ENCODE data around the gene JUP.
A peak's percentile ranks its signal among the peaks of the same experiment; 100 is the strongest.

JUP gene

DNA sequence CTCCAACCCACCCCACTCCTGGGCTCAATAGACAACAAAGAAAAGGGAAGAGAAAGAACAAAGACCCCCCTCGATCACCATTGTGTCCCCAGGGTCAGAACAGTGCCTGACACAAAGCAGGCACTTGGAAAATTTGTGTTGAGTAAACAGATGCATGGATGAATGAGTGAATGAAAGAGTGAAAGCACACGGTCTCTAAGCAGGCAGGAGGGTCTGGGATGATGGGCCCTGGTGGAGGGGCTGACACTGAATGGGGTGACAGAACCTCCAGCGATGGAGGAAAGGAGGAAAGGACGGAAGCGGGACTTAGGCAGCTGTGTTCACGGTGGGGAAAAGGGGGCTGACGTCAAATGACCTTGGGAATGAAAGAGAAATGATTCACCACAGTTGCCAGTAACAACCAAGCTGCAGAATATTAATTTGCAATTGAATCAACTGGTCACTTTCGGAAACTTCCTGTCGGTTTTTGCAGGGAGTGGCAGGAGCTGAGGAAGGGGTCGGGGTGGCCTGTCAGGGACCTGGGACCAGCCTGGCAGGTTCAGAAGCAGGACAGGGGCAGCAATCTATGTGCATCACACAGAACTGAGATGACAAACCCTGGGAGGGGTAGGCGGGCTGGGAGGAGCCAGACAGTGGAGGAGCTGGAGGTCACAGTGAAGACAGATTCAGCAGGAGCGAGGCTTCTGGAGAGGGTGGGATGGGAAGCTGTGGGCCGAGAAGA, 81.1 kb downstream of the JUP start:
- intact Hi-C loops (cut with DNase I) = no loop called here
- DNase-seq = peak in 10 of 42 donors; percentile 10 to 68 (median 32)

All from head of caudate nucleus (tissue), 42 donors.